Erythroblast (primary cell): ENCODE measurements around the gene ZNF716.

ENCODE experiments used
- GATA1 ChIP-seq: IDR thresholded peaks from 2 replicates; pipeline ENCODE4 v1.6.1; 2011; ENCODE audit warnings: low read depth, mild to moderate bottlenecking, control low read depth, low read length, moderate library complexity
- POLR2A ChIP-seq: IDR thresholded peaks from 2 replicates; pipeline ENCODE4 v1.6.1; 2011; ENCODE audit warnings: mild to moderate bottlenecking, low read length

- no peak for TF ChIP-seq POLR2A
- TF ChIP-seq GATA1, result no peak
Measured at GRCh38 chr7:57437581-57437980, 12.4 kb upstream of the ZNF716 start.
